GM10847 (cell line): ENCODE measurements around the gene GPC1.

Experiments
- POLR2A ChIP-seq: IDR thresholded peaks from 2 replicates; pipeline ENCODE4 v1.6.1; 2011; ENCODE audit not compliant: insufficient read length; ENCODE audit errors: extremely low read depth

GPC1 gene

DNA sequence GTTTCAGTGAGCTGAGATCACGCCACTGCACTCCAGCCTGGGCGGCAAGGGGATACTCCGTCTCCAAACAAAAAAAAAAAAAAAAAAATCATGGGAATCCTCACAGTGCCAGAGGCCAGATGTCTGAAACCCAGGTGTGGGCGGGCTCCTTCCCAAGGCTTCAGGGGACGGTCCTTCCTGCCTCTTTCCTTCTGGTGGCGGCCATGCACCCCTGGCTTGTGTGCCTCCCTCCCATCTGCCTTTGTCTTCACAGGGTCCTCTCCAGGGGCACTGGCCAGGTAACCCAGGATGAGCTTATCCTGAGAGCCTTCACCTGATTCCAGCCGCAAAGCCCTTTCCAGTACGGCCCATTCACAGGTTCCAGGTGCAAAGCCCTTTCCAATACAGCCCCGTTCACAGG, 40.9 kb upstream of the GPC1 start:
- TF ChIP-seq POLR2A: no peak

DNA sequence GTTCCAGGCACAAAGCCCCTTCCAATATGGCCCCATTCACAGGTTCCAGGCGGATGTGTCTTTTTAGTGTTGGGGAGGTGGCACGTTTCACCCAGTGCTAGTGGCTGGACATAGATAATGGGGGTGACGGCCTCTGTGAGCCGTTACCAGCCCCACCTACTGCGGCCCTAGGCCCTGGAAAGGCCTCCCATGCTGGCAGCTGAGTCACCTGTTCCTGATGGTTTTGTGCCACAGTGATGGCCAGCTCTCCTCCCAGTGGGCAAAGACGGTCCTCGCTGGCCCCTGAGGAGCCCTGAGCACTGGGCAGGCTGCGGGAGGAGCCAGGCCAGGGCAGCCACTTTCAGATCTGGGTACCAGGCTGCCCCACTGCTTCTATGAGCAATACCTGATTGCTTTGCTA, 40.0 kb upstream of the GPC1 start:
- no peak for TF ChIP-seq POLR2A

DNA sequence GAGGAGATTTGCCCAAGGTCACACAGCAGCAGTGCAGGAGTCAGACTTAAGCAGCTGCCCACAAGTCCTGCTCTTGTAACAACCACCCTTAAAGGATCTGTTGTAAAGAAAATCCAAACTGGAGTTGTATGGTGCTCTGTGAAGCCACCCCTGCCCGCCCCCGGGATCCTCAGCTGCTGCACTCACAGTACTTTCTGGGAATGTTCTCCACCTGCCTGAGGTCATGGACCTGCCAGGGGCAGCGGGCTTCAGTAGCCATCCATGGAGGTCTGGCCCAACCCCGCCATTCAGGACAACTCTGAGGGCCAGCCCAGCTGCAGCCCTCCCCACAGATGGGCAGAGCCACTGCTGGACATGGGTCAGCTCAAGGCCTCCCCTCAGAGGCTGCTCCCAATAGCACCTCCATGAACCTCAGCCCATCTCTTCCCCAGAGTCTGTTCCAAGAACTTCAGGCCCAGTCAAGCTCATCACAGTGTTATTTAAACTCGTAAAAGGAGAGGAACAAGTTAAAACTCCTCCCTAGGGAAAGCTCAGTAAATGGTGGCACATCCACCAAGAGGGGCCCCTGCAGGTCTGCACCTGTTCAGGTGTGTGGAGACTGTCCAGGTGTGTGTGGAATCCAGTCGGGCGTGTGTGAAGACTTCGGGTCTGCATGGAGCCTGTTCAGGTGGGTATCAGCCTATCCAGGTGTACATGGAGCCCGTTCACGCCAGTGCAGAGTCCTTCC, 39.4 kb upstream of the GPC1 start:
- no peak for TF ChIP-seq POLR2A

DNA sequence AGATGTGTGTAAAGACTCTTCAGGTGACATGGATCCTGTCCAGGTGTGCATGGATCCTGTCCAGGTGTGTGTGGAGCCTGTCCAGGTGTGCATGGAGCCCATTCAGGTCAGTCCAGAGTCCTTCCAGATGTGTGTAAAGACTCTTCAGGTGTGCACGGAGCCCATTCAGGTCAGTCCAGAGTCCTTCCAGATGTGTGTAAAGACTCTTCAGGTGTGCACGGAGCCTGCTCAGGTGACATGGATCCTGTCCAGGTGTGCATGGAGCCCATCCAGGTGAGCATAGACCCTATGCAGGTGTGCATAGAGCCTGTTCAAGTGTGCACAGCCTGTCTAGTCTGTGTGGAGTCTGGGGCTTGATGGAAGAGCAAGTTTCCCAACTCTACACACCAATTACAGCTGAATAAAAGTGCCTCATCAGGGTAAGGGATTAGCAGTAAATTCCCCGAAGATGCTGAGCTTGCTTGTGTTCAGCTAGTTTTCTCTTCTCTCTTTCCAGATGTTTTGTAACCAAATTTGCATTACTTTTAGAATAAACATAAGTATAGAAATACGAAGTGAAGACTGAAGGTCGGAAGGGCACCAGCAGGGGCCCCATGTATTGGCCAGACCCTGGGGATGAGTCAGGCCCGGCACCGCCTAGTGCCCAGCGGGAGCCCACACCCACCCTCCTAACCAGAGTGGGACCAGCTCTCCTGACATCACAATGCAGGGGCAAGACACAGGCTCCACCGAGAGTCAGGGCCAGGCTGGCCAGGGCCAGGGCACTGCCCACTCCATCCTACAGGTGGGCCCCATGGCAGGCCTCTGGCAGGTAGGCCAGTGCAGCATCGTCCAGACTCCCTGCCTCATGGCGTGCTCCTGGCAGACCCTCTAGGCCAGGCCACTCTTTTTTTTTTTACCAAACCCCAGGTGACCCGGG, 38.6 kb upstream of the GPC1 start:
- no peak for TF ChIP-seq POLR2A

DNA sequence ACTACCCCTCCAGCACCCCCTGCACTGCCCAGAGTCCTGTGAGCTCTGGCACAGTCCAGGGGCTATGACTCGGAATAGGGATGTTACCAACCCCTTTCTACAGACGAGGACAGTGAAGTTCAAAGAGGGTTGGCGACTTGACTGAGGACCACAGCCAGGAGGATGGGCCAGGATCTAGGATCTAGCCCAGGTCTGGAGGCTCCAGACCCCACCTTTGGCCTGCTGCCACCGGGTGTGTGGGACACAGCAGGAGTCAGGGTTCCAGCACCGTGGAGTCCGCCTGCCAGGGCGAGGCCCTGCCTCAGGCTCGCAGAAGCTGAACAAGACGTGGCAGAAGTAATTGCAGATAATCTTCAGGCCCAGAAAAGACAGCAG, 37.9 kb upstream of the GPC1 start:
- no peak for TF ChIP-seq POLR2A

DNA sequence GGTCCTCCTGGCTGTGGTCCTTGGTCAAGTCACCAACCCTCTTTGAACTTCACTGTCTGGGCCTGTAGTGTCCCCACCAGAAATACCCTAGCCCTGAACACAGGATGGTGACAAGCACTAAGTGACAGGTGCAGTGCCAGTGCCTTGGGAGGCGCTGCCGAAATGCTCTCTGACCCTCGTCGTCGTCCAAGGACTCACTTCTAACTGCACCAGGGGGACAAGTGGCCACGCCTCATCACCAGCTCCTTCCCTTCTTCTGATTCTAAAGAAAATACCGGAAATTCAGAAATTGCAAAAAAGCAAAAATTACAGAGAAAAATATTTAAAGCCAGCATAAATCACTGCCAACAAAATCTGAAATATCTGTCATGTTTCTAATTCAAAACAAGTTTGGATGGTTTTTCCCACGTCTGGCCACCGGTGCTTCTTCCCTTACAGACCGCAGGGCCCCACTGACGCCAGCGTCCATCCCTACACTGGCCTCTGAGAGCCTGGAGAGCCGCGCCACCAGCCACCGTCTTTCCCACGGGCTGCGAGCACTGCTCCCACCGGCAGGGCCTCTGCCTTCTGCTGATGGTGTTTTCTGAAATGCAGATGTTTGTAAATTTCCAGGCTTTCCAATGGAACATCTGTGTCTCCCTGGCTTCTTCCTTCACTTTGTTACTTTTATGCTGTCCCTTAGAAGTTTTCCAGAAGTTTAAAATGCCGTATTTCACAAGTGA, 37.4 kb upstream of the GPC1 start:
- no peak for TF ChIP-seq POLR2A

DNA sequence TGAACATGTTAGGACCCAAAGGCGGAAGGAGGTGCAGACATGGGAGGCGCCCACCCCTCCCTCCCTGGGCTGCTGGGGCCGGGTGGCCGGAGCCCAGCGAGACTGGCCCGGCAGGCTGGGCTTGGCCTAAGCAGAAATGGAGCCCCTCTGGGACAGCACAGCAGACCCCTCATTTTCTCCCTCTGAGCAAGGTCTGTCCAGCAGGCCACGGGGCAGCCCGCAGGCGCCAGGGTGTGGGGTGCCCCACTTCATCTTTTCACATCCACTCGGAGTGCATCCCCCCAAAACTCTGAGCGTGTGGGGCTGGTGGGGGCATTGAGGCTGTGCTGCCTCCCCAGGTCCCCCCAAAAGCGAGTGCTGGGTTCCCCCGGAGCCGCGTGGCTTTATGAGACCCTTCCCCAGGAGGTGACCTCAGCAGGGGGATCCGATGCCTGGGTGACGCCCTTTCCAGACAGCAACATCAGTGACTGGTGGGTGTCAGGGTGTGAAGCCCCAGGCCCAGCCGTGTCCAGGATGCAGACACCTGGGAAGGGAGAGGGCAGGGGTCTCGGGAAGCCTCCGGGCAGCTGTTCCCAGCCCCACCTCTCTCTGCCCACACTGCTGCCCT, 36.7 kb upstream of the GPC1 start:
- no peak for TF ChIP-seq POLR2A

DNA sequence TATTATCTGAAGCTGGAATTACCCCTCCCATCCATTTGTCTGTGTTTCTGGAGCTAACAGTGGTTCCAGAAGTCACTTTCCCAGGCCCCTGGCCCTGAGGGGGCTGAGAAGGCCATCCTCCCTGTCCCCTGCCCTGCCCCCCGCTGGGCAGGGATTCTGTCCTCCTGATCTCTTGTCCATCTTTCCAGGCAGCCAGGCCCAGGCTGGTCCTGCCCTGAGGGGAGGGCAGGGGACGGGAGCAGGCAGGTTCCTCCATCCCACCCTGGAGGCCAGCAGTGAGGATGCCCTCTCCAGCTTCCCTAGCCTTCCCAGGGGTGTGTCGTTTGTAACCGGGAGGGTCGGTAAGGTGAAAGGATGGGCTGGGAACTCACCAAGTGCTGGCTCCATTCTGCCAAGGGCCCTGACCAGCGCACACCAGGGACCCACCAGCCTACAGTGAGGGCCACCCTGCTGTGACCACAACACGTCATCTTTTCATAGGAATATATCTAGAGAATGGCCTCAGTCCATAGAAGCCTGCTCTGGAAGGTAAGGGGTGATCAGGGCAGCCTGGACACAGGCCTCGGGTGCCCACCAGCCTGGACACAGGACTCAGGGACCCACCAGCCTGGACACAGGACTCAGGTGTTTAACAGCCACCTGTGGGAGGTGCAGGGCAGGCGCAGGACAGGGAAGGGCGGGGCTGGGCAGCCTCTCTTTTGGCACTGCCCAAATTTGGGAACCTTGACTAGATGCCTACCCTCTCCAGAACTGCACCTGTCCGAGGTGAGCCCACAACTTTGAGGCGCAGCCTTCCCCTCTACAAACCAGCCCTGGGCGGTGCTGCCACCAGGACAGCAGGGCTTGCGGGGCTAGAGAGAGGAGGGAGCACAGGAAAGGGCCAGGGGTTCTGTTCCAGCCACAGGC, 35.8 kb upstream of the GPC1 start:
- TF ChIP-seq POLR2A: no peak

DNA sequence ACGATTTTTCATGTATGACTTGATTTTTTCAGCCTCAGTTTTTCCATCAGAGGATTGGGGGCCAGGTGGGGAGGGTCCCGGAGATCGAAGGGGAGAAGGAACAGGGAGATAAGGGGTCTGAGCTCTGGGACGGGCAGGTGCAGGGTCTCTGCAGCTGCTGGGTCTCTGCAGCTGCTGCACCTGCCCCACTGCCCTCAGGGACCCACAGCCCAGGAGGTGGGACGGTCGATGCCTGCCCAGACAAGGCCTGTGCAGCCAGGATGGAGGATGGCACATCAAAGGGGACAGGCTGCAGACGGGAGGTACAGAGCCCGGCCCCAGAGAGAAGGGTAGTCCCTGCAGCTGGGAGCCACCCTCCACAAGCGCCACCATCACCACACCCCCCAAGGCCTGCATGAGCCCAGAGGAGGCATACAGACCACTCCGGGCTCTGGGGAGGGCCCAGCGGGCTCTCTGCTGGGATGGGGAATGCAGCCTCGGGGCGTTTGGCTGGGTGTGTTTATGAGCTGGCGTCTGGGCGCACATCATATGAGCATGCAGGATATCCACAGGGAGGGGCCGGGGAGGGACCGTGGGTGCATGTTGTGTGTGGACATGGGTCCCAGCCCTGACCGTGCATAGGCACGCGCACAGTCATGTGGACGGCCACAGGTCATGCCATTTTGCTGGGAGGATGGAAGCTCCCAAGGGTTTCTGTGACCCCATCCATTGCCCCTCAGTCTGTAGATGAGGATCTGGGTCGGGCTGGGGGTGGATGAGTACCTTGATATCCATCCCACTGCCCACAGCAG, 34.9 kb upstream of the GPC1 start:
- no peak for TF ChIP-seq POLR2A

DNA sequence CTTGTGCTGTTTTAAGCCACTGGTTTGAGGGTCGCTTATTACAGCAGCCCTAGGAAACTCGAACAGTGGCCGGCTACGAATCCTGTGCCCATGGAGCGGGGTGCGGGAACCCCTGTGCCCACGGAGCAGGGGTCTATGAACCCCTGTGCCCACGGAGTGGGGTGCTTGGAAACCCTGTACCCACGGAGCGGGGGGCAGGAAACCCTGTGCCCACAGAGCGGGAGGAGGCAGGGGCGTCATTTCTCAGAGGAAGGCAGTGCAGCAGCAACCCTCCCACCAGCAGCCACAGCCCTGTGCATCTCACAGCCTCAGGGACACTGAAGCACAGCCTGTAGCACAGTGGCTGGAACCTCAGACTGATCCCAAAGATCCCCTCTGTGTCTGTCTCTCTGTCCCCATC, 34.2 kb upstream of the GPC1 start:
- TF ChIP-seq POLR2A: no peak

DNA sequence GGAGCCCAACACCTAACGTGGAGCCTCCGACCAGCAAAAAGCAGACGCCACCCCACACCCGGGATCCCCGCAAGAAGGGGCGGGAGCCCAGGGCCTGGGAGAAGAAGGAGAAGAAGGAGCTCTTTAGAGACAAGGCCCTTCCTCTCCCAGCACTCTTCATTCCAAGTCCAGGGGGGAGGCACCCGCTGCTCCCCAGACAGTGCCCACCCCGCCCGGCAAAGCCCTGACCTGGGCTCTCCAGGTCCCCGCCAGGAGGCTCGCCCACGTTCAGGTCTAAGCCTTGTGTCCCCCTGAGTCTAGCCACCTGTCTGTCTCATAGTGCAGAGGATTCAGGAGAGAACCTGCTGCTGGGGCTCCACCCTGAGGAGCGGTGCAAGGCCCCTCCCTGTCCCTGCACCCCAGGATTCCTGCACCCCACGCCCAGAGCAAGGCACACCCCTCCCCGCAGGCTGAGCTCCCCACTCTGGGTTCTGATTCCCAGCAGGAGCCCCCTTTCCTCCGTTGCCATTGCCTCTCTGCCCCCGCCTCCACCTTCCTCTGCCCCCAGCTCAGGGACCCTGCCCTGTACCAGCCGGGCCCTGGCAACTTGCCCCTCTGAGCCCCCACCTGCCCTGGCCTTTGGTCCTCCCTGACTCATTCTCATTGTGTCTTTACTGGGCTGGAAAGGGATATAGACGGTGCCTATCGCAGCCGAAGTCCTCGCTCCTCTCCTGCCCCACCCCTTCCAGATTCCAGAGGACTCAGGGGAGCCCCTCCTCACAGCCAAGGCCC, 33.5 kb upstream of the GPC1 start:
- TF ChIP-seq POLR2A: no peak

DNA sequence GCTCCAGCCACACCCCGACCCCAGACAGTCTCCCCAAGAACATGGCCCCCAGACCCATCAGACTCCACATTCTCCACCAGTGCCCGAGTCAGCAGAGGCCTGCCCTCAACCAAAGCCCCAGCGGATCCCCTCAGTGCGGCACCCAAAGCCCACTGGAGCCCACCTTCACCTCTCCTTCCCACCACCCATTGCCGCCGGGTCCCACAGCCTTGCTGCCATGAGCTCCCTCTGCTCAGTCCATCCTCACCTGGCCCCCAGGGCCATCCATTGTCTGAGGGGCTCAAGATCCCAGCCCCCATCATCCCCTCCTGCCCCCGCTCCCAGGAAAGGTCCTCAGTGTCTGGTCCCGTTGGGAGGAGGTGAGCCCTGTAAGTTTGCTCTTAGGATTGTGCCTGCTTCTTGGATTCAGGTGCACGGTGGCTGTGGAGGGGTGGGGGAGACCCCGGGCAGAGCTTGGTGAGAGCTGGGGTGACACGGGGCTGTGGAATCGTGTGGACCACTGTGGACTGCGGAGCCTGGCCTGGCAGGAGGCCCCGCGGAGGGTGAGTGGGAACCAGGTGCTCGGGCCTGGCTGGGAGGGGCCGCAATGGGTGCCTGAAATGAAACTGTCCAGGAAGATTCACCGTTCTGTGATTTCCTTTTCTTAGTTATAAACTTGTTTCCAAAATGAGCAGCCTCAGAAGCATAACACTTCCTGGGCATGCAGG, 32.7 kb upstream of the GPC1 start:
- TF ChIP-seq POLR2A: no peak
